ENCODE results near the gene ZMPSTE24.
"Not testable (repeated sequence)": the region's sequence is repeated elsewhere in the genome, so short reads cannot be mapped to it uniquely, and the experiment has no call there.

ZMPSTE24 gene

GRCh38 chr1:40257688-40258444 lies at the start of gene ZMPSTE24:
Gene ZMPSTE24 (plus strand): TSS chr1:40258236. CDS start chr1:40258272, 36 bp downstream.
- Histone ChIP-seq H3K27me3 (ENCODE audit: control insufficient read depth, insufficient read depth, low read length) (no peaks in the 10 kb centered on the region), H3K27ac (ENCODE audit: low read length) (no peak within 1 kb of the TSS), H3K9me3 (ENCODE audit: control insufficient read depth, insufficient read depth, low read length) (no peaks in the 10 kb centered on the region), H3K4me1 (ENCODE audit: control insufficient read depth, insufficient read depth, low read length) (no peaks in the 10 kb centered on the region), H3K36me3 (ENCODE audit: control insufficient read depth, insufficient read depth, low read length) (peaks cover 9% of the 10 kb centered on the region; the same call in 1 of the 2 replicates), H3K4me3 (ENCODE audit: low read length) (peak within 1 kb of the TSS; percentile 94)
- WGBS (ENCODE audit: insufficient coverage, insufficient read length), result no CpG with 5 or more reads among the region's 48 CpGs
- peak; percentile 91 for DNase-seq (ENCODE audit: low read depth, low spot score)

GRCh38 chr1:40210511-40211204 lies 47.4 kb upstream of the ZMPSTE24 start:
- Histone ChIP-seq H3K36me3 (ENCODE audit: control insufficient read depth, insufficient read depth, low read length) (no peaks in the 10 kb centered on the region), H3K9me3 (ENCODE audit: control insufficient read depth, insufficient read depth, low read length) (no peaks in the 10 kb centered on the region), H3K27me3 (ENCODE audit: control insufficient read depth, insufficient read depth, low read length) (no peaks in the 10 kb centered on the region), H3K4me1 (ENCODE audit: control insufficient read depth, insufficient read depth, low read length) (no peaks in the 10 kb centered on the region), H3K4me3 (ENCODE audit: low read length) (no peak overlapping the region), H3K27ac (ENCODE audit: low read length) (no peak overlapping the region)
- no CpG with 5 or more reads among the region's 3 CpGs for WGBS (ENCODE audit: insufficient coverage, insufficient read length)
- DNase-seq (ENCODE audit: low read depth, low spot score), result no peak

- Histone ChIP-seq H3K36me3 (ENCODE audit: control insufficient read depth, insufficient read depth, low read length) (no peaks in the 10 kb centered on the region), H3K9me3 (ENCODE audit: control insufficient read depth, insufficient read depth, low read length) (no peaks in the 10 kb centered on the region), H3K27me3 (ENCODE audit: control insufficient read depth, insufficient read depth, low read length) (no peaks in the 10 kb centered on the region), H3K4me3 (ENCODE audit: low read length) (no peak overlapping the region), H3K4me1 (ENCODE audit: control insufficient read depth, insufficient read depth, low read length) (no peaks in the 10 kb centered on the region), H3K27ac (ENCODE audit: low read length) (no peak overlapping the region)
- WGBS (ENCODE audit: insufficient coverage, insufficient read length), result no CpG with 5 or more reads among the region's 5 CpGs
- DNase-seq (ENCODE audit: low read depth, low spot score), result no peak
These were observed 39.7 kb upstream of the ZMPSTE24 start for GRCh38 chr1:40218333-40218732.

- not testable (repeated sequence) for H3K9me3 ChIP-seq (ENCODE audit: control insufficient read depth, insufficient read depth, low read length); DNase-seq (ENCODE audit: low read depth, low spot score); H3K27me3 ChIP-seq (ENCODE audit: control insufficient read depth, insufficient read depth, low read length); H3K36me3 ChIP-seq (ENCODE audit: control insufficient read depth, insufficient read depth, low read length); H3K4me3 ChIP-seq (ENCODE audit: low read length); H3K27ac ChIP-seq (ENCODE audit: low read length); H3K4me1 ChIP-seq (ENCODE audit: control insufficient read depth, insufficient read depth, low read length)
- WGBS (ENCODE audit: insufficient coverage, insufficient read length), result no CpG with 5 or more reads among the region's 18 CpGs
These were observed 36.5 kb upstream of the ZMPSTE24 start for GRCh38 chr1:40221471-40221905.

GRCh38 chr1:40221977-40222772 lies 35.9 kb upstream of the ZMPSTE24 start:
- Histone ChIP-seq H3K27me3 (ENCODE audit: control insufficient read depth, insufficient read depth, low read length) (no peaks in the 10 kb centered on the region), H3K27ac (ENCODE audit: low read length) (no peak overlapping the region), H3K4me3 (ENCODE audit: low read length) (no peak overlapping the region), H3K9me3 (ENCODE audit: control insufficient read depth, insufficient read depth, low read length) (no peaks in the 10 kb centered on the region), H3K4me1 (ENCODE audit: control insufficient read depth, insufficient read depth, low read length) (no peaks in the 10 kb centered on the region), H3K36me3 (ENCODE audit: control insufficient read depth, insufficient read depth, low read length) (no peaks in the 10 kb centered on the region)
- WGBS (ENCODE audit: insufficient coverage, insufficient read length), result no CpG with 5 or more reads among the region's 3 CpGs
- DNase-seq (ENCODE audit: low read depth, low spot score), result no peak

GRCh38 chr1:40224040-40224439 lies 34.0 kb upstream of the ZMPSTE24 start:
- no peaks in the 10 kb centered on the region for H3K36me3 ChIP-seq (ENCODE audit: control insufficient read depth, insufficient read depth, low read length)
- DNase-seq (ENCODE audit: low read depth, low spot score), result no peak
- no peaks in the 10 kb centered on the region for H3K4me1 ChIP-seq (ENCODE audit: control insufficient read depth, insufficient read depth, low read length)
- no peaks in the 10 kb centered on the region for H3K27me3 ChIP-seq (ENCODE audit: control insufficient read depth, insufficient read depth, low read length)
- H3K9me3 ChIP-seq (ENCODE audit: control insufficient read depth, insufficient read depth, low read length), result no peaks in the 10 kb centered on the region
- H3K4me3 ChIP-seq (ENCODE audit: low read length), result no peak overlapping the region
- H3K27ac ChIP-seq (ENCODE audit: low read length), result no peak overlapping the region
- no CpG with 5 or more reads among the region's 6 CpGs for WGBS (ENCODE audit: insufficient coverage, insufficient read length)

GRCh38 chr1:40226192-40226591 lies 31.8 kb upstream of the ZMPSTE24 start:
- WGBS (ENCODE audit: insufficient coverage, insufficient read length), result 100% methylated on average over 1 of the region's 3 CpGs

GRCh38 chr1:40232444-40232843 lies 25.6 kb upstream of the ZMPSTE24 start:
- Histone ChIP-seq H3K4me1 (ENCODE audit: control insufficient read depth, insufficient read depth, low read length) (no peaks in the 10 kb centered on the region), H3K27ac (ENCODE audit: low read length) (no peak overlapping the region), H3K27me3 (ENCODE audit: control insufficient read depth, insufficient read depth, low read length) (no peaks in the 10 kb centered on the region), H3K36me3 (ENCODE audit: control insufficient read depth, insufficient read depth, low read length) (peaks cover 6% of the 10 kb centered on the region; the same call in 1 of the 2 replicates), H3K9me3 (ENCODE audit: control insufficient read depth, insufficient read depth, low read length) (no peaks in the 10 kb centered on the region), H3K4me3 (ENCODE audit: low read length) (no peak overlapping the region)
- no CpG with 5 or more reads among the region's 4 CpGs for WGBS (ENCODE audit: insufficient coverage, insufficient read length)
- no peak for DNase-seq (ENCODE audit: low read depth, low spot score)

More at GRCh38 chr1:40226192-40226591, 31.8 kb upstream of the ZMPSTE24 start:
- no peak for DNase-seq (ENCODE audit: low read depth, low spot score)
- Histone ChIP-seq H3K4me1 (ENCODE audit: control insufficient read depth, insufficient read depth, low read length) (no peaks in the 10 kb centered on the region), H3K9me3 (ENCODE audit: control insufficient read depth, insufficient read depth, low read length) (no peaks in the 10 kb centered on the region), H3K27me3 (ENCODE audit: control insufficient read depth, insufficient read depth, low read length) (no peaks in the 10 kb centered on the region), H3K36me3 (ENCODE audit: control insufficient read depth, insufficient read depth, low read length) (no peaks in the 10 kb centered on the region), H3K4me3 (ENCODE audit: low read length) (no peak overlapping the region), H3K27ac (ENCODE audit: low read length) (no peak overlapping the region)

- no CpG with 5 or more reads among the region's 1 CpG for WGBS (ENCODE audit: insufficient coverage, insufficient read length)
- H3K27me3 ChIP-seq (ENCODE audit: control insufficient read depth, insufficient read depth, low read length), result no peaks in the 10 kb centered on the region
- no peak for DNase-seq (ENCODE audit: low read depth, low spot score)
- H3K36me3 ChIP-seq (ENCODE audit: control insufficient read depth, insufficient read depth, low read length), result peaks cover 10% of the 10 kb centered on the region; the same call in 1 of the 2 replicates
- no peaks in the 10 kb centered on the region for H3K4me1 ChIP-seq (ENCODE audit: control insufficient read depth, insufficient read depth, low read length)
- no peaks in the 10 kb centered on the region for H3K9me3 ChIP-seq (ENCODE audit: control insufficient read depth, insufficient read depth, low read length)
- H3K4me3 ChIP-seq (ENCODE audit: low read length), result no peak overlapping the region
- H3K27ac ChIP-seq (ENCODE audit: low read length), result no peak overlapping the region
These were observed 18.4 kb upstream of the ZMPSTE24 start for GRCh38 chr1:40239626-40240025.

GRCh38 chr1:40240390-40240789 lies 17.6 kb upstream of the ZMPSTE24 start:
- H3K4me3 ChIP-seq (ENCODE audit: low read length), result no peak overlapping the region
- H3K9me3 ChIP-seq (ENCODE audit: control insufficient read depth, insufficient read depth, low read length), result no peaks in the 10 kb centered on the region
- H3K27me3 ChIP-seq (ENCODE audit: control insufficient read depth, insufficient read depth, low read length), result no peaks in the 10 kb centered on the region
- H3K36me3 ChIP-seq (ENCODE audit: control insufficient read depth, insufficient read depth, low read length), result peaks cover 10% of the 10 kb centered on the region; the same call in 1 of the 2 replicates
- H3K27ac ChIP-seq (ENCODE audit: low read length), result no peak overlapping the region
- WGBS (ENCODE audit: insufficient coverage, insufficient read length), result no CpG with 5 or more reads among the region's 2 CpGs
- DNase-seq (ENCODE audit: low read depth, low spot score), result no peak
- H3K4me1 ChIP-seq (ENCODE audit: control insufficient read depth, insufficient read depth, low read length), result no peaks in the 10 kb centered on the region

All from iPS DF 6.9 (cell line).